Neural crest cell (in vitro differentiated cells): ENCODE results near the gene SPATA25. TPM values are rescaled to one million over a fixed set of nuclear protein-coding genes. Genes with fewer than 3 reads are reported as not detected.

Experiments
- DNase-seq: peaks from one replicate; pipeline ENCODE4 v3.0.0; 2021; ENCODE audit warnings: low read depth, mixed read lengths, low spot score
- H3K27ac Mint-ChIP-seq: one replicate; pipeline ENCODE4 v1.8.0; 2021; ENCODE audit warnings: mild to moderate bottlenecking, mixed read lengths; ENCODE audit not compliant: unreplicated experiment
- H3K27me3 Mint-ChIP-seq: 2 replicates; pipeline ENCODE4 v1.8.0; 2021; ENCODE audit warnings: low read depth, mild to moderate bottlenecking, mixed read lengths
- H3K36me3 Mint-ChIP-seq: 2 replicates; pipeline ENCODE4 v1.8.0; 2021; ENCODE audit warnings: low read depth, mild to moderate bottlenecking, mixed read lengths
- H3K4me1 Mint-ChIP-seq: 2 replicates; pipeline ENCODE4 v1.8.0; 2021; ENCODE audit warnings: mixed read lengths
- H3K4me3 Mint-ChIP-seq: one replicate; pipeline ENCODE4 v1.8.0; 2021; ENCODE audit warnings: mild to moderate bottlenecking, mixed read lengths
- H3K9me3 Mint-ChIP-seq: 2 replicates; pipeline ENCODE4 v1.8.0; 2021; ENCODE audit warnings: mixed read lengths
- total RNA-seq: library from RNA; stranded (reverse); gene quantifications from 2 replicates; pipeline ENCODE4 v1.2.1, GENCODE V29; 2021
- TF ChIP-seq, protein P1 (sequence below): fragments of 200-600 bp; sonication (generic); conservative IDR thresholded peaks from 2 replicates; pipeline ENCODE4 v1.5.0; 2021; ENCODE audit warnings: antibody characterized with exemption, mild to moderate bottlenecking

SPATA25 gene
- total RNA-seq, 1 donor from 2014 or later: 2.2 TPM

DNA sequence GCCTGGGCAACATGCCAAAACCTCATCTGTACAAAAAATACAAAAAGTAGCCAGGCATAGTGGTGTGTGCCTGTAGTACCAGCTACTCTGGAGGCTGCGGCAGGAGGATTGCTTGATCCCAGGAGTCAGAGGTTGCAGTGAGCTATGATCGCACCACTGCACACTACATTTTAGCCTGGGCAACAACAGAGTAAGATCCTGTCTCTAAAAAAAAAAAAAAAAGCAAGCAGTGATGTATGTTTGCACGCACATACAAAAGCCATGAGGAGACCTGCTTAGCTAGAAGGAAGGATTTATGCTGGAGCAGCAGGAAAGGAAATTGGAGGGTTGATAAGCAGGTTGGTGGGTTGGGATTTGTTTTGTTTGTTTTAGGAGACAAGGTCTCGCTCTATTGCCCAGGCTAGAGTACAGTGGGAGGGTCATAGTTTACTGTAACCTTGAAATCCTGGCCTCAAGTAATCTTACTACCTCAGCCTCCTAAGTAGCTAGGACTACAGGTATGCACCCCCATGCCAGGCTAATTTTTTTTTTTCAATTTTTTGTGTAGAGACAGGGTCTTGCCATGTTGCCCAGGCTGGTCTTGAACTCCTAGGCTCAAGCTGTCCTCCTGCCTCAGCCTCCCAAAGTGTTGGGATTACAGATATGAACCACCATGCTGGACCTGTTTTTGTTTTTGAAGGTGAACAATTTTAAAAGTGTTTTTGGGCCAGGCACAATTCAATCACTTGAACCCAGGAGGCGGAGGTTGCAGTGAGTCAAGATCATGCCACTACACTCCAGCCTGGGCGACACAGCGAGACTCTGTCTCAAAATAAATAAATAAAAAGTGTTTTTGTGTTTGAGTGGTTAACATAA, 26.0 kb downstream of the SPATA25 start:
- Mint-ChIP-seq H3K27ac (peak overlapping the region; percentile 36), H3K27me3 (no peaks in the 10 kb centered on the region), H3K4me3 (no peak overlapping the region), H3K9me3 (no peaks in the 10 kb centered on the region), H3K4me1 (peaks cover 24% of the 10 kb centered on the region), H3K36me3 (no peaks in the 10 kb centered on the region)
- no peak for DNase-seq
- TF ChIP-seq, protein P1, sequence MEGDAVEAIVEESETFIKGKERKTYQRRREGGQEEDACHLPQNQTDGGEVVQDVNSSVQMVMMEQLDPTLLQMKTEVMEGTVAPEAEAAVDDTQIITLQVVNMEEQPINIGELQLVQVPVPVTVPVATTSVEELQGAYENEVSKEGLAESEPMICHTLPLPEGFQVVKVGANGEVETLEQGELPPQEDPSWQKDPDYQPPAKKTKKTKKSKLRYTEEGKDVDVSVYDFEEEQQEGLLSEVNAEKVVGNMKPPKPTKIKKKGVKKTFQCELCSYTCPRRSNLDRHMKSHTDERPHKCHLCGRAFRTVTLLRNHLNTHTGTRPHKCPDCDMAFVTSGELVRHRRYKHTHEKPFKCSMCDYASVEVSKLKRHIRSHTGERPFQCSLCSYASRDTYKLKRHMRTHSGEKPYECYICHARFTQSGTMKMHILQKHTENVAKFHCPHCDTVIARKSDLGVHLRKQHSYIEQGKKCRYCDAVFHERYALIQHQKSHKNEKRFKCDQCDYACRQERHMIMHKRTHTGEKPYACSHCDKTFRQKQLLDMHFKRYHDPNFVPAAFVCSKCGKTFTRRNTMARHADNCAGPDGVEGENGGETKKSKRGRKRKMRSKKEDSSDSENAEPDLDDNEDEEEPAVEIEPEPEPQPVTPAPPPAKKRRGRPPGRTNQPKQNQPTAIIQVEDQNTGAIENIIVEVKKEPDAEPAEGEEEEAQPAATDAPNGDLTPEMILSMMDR: no peak

- peak overlapping the region; percentile 36 for H3K27ac Mint-ChIP-seq
- no peaks in the 10 kb centered on the region for H3K36me3 Mint-ChIP-seq
- no peaks in the 10 kb centered on the region for H3K27me3 Mint-ChIP-seq
- no peaks in the 10 kb centered on the region for H3K9me3 Mint-ChIP-seq
- DNase-seq: no peak
- peaks cover 25% of the 10 kb centered on the region for H3K4me1 Mint-ChIP-seq
- TF ChIP-seq, protein P1: no peak
- H3K4me3 Mint-ChIP-seq: no peak overlapping the region
These were observed 26.7 kb downstream of the SPATA25 start for GRCh38 chr20:45860560-45861220.

- Mint-ChIP-seq H3K36me3 (no peaks in the 10 kb centered on the region), H3K4me3 (no peak overlapping the region), H3K27me3 (no peaks in the 10 kb centered on the region), H3K9me3 (no peaks in the 10 kb centered on the region), H3K27ac (no peak overlapping the region), H3K4me1 (peaks cover 25% of the 10 kb centered on the region)
- DNase-seq: no peak
- TF ChIP-seq, protein P1: no peak
These were observed 27.5 kb downstream of the SPATA25 start for GRCh38 chr20:45859916-45860315.

DNA sequence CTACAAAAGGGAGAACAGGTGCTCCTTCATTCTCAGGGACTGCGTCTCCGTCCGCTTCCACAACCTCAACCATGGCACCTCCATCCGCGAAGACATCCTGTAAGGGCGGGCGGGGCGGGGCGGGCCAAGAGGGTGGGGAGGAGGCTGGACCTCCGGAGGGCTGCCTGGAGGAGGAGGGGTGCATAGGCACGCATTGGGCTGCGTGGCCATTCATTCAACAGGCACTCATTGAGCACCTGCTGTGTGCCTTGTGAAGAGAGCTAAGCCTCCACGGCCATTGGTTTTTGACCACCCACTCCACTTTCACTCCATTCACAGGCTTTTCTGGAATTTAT, 29.6 kb downstream of the SPATA25 start:
- no peak for DNase-seq
- peaks cover 25% of the 10 kb centered on the region for H3K4me1 Mint-ChIP-seq
- H3K4me3 Mint-ChIP-seq: peak overlapping the region; percentile 91
- no peaks in the 10 kb centered on the region for H3K9me3 Mint-ChIP-seq
- no peaks in the 10 kb centered on the region for H3K36me3 Mint-ChIP-seq
- H3K27me3 Mint-ChIP-seq: no peaks in the 10 kb centered on the region
- TF ChIP-seq, protein P1: no peak
- H3K27ac Mint-ChIP-seq: peak overlapping the region; percentile 70

GRCh38 chr20:45857114-45857881, 30.1 kb downstream of the SPATA25 start, which contains the start of the genes ACOT8 and ZSWIM3:
Gene ACOT8, minus strand, starts transcription at chr20:45857392. Its CDS starts 77 bp downstream, at chr20:45857315.
Gene ZSWIM3, plus strand, starts transcription at chr20:45857614. Its CDS starts 212 bp downstream, at chr20:45857826.
- Mint-ChIP-seq H3K4me1 (peaks cover 25% of the 10 kb centered on the region), H3K27ac (peak within 1 kb of the TSS; percentile 70), H3K9me3 (no peaks in the 10 kb centered on the region), H3K4me3 (peak within 1 kb of the TSS; percentile 91), H3K36me3 (no peaks in the 10 kb centered on the region), H3K27me3 (no peaks in the 10 kb centered on the region)
- TF ChIP-seq, protein P1: no peak
- DNase-seq: peak; percentile 97
